SW480 (cell line): ENCODE measurements around the gene CNGB1.
"Not testable (repeated sequence)": the region's sequence is repeated elsewhere in the genome, so short reads cannot be mapped to it uniquely, and the experiment has no call there.

Experiments
- DNase-seq: peaks from one replicate; pipeline ENCODE4 v3.0.0-alpha.2; 2016; ENCODE audit warnings: low spot score

Gene CNGB1

GRCh38 chr16:57970970-57971369 lies at the start of gene CNGB1:
Gene CNGB1 (minus strand): TSS chr16:57971128. CDS start chr16:57967286, 3,842 bp downstream.
- no peak for DNase-seq

DNA sequence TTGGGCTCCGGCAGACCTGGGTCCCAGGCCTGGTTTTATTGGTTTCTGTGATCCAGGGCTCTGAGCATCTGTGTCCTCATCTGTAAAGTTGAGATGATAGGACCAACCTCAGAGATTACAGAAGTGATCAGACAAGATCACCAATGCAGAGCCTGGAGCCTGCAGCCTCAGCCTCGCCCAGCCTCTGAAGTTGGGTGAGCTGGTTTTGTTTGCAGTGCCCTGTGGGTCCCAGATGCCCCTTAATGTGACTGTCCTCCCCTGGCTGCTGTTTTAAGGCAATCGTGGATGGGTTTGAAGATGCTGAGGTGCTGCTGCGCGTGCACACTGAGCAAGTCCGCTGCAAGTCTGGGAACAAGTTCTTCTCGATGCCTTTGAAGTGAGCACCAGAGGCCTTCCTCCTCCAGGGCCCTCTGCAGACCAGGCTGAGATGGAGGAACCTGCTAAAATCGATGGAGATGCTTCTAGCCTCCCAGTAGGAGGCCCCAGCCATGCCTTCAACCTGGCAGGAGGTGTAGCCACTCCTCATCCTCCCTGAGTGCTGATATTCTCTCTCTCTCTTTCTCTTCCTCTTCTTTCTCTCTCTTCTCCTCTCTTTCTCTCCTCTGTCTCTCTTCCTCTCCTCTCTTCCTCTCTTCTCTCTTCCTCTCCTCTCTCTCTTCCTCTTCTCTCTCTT lies 49.1 kb upstream of the CNGB1 start:
- no peak for DNase-seq

DNA sequence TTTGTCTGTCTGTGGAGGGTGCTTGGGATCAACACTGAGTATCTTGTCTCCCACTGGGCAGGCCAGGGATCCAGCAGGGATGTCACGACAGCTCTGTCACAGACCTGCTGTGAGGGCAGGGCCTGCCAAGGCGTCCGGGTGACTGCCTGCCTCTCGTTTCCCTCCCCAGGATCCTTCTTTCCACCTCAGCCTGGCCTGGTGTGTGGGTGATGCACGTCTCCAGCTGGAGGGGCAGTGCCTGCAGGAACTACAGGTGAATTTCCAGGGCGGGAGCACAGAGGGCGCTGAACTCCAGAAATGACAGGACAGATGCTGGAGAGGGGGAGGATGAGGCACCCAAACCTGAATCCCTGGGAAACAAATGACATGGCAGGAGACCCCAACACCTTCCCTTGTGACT lies 47.9 kb upstream of the CNGB1 start:
- no peak for DNase-seq

- DNase-seq, result no peak
These were observed 46.0 kb upstream of the CNGB1 start for GRCh38 chr16:58016840-58017446.

DNA sequence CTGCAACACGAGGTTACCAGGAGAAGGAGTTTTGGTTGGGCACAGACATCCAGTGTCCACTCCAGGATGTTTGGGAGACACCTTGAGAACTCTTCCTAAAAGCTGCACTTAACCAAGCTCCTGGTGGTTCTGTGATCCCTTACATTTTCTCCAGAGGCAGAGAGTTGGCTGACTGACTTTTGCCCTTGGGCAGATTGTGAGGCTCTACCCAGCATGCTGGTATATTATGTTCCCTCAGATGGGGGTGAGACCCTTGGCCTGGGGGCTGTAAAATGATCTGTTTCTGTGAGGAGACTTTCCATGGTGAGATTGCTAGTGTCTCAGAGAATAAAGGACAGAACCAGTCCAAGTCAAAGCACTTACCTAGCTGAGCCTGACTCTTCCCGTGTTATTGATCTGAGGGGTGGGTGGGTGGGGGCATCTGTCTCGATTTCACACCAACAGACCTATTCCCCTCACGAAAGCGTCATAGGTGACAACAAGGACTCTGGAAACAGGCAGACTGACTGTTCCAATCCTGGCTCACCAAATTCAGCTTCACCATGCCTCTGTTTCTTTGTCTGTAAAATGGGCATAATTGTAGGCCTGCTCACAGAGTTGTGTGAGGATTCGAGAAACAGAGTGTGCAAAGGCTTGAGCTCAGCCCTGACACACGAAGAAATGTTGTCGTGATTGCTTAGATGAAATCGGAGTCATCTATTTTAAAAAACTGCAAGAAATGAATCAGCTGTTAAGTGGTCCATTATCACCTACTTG lies 42.5 kb upstream of the CNGB1 start:
- DNase-seq, result no peak

GRCh38 chr16:58012481-58012880 lies 41.6 kb upstream of the CNGB1 start:
- DNase-seq, result no peak

DNA sequence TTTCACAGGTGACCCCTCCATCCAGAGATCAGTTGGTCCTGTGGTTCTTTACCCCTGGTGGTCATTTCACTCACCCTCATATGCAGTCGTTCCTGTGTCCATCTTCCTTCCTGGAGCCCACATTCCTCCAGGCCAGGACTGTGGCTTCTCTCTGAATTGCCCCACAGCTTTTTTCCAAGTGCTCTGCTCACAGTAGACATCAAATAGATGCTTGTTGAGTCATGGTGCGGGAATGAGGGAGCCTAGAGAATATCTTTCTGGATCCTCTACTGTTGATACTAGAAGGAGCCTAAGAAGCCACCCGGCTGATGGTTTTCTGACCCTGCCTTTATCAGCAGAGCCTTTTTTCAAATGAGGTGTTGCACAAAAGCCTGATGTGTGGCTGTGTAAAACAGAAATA lies 40.7 kb upstream of the CNGB1 start:
- no peak for DNase-seq

DNA sequence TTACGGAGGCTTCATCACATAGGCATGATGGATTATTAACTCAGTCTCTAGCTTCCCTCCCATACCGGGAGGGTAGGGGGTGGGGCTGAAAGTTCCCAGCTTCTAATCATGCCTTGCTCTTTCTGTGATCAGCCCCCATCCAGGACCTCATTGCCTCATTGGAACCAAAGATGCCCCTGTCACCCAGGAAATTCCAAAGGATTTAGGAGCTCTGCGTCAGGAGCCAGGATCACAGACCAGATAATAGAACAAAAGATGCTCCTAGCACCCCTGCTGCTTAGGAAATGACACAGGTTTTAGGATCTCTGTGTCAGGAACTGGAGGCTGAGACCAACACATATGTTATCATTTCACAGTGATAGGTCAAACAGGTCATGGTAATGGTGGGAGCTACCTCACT lies 40.0 kb upstream of the CNGB1 start:
- no peak for DNase-seq

DNA sequence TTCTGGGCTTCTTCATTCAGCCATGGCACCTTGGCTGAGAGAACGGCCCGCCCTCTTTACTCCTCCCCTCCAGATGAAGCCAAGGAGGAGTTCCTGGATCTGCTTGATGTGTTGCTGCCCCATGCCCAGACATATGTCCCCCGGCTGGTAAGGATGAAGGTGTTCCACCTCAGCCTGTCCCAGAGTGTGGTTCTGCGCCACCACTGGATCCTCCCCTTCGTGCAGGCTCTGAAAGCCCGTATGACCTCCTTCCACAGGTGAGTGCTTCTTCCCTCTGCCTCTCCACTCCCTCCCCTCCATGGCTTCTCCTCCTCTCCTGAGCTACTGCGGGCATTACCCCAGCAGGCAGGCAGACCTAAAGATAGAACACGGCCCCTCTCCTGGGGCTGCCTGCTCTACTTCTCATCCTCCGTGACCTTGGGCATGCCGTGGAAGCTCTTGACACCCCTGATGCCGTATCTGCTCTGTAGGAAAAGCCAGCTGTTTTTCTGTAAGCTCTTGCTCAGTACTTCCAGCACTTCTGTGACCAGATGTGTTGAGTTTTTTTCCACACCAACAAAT lies 39.0 kb upstream of the CNGB1 start:
- DNase-seq, result no peak

DNA sequence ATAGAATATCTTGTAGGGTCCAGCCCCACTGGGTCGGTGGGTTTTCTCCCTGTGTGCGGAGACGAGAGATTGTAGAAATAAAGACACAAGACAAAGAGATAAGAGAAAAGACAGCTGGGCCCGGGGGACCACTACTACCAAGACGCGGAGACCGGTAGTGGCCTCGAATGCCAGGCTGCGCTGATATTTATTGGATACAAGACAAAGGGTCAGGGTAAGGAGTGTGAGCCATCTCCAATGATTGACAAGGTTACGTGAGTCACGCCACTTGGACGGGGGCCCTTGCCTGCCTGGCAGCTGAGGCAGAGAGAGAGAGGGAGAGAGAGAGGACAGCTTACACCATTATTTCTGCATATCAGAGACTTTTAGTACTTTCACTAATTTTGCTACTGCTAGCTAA lies 33.8 kb upstream of the CNGB1 start:
- not testable (repeated sequence) for DNase-seq

- no peak for DNase-seq
These were observed 32.0 kb upstream of the CNGB1 start for GRCh38 chr16:58002936-58003335.

GRCh38 chr16:58002416-58002800 lies 31.5 kb upstream of the CNGB1 start:
- no peak for DNase-seq

DNA sequence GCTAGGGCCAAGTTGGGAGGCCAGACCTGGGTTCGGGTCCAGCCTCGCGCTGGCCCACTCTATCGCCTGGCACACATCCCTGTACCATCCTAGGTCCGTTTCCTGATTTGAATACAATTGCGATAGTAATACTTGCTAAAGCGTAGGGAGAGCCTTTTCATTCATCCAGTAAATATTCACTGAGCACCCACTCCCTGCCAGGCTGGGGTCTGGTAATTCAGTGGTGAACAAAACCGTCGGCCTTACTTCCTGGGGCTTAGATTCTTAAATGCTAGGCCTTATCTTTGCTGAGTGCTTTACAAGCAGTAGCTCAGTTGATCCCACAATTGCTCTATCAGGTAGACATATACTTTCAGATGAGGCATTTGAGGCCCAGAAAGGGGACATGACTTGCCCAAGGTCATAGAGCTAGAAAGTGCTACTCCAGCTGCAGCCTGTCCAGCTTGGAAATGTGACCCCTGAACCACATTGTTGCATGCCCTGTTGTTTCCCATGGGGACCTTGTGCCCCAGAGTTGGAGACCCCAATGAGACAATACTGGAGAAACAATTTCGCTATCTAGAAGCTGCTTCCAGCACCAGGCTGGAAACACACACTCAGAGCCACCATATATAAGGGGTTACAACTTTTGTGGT lies 31.0 kb upstream of the CNGB1 start:
- DNase-seq, result no peak

DNA sequence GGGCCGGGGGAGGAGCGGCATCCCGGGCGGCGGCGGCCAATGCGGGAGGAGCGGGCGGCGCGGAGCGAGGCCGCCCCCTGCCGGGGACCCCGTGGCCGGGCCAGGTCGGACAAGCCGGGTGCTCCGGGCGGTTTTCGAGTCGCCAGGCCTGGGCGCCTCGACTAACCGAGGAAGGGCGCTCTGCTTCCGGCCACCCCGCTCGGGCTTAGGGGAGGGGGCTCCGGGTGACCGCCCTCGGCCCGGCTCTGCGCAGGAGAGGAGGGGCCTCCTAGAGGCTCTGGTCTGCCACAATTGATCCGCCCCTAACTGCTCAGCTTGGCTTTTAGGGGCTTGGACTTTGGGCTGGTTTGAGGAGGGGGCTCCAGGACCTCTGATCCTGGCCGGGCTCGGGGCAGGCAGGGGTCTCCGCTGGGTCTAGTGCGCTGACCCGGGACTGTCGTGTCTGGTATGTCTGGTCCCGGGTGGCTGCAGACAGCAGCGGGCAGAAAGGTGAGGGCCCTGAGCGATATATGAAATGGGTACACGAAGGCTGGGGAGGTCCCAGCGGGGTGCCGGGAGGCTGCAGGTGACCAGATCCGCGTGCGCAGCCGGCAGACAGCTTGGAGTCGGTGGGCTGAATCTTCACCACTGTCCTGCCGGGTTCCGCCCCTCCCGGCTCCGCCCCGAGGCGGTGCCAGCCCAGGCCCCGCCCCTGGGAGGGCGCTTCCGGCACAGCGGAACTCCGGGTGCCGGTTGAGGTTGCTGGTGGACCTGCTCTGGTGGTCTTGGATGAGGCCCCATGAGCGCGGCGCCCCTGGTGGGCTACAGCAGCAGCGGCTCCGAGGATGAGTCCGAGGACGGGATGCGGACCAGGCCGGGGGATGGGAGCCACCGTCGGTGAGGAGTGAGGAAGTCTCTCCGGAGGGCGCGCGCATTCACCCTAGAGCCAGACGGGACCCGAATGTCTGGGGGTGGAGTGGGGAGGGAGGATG lies 30.1 kb upstream of the CNGB1 start, which contains the start of gene USB1:
Gene USB1 (plus strand): TSS at position 702 of the 971 bp plus-strand sequence. CDS start 77 bp downstream, at position 779.
- DNase-seq, result peak; percentile 84

GRCh38 chr16:57999971-58000705 lies 29.2 kb upstream of the CNGB1 start, which contains the start of gene ZNF319:
Gene ZNF319 (minus strand): TSS chr16:58000672. CDS start chr16:57998265, 2,407 bp downstream.
- no peak for DNase-seq

DNA sequence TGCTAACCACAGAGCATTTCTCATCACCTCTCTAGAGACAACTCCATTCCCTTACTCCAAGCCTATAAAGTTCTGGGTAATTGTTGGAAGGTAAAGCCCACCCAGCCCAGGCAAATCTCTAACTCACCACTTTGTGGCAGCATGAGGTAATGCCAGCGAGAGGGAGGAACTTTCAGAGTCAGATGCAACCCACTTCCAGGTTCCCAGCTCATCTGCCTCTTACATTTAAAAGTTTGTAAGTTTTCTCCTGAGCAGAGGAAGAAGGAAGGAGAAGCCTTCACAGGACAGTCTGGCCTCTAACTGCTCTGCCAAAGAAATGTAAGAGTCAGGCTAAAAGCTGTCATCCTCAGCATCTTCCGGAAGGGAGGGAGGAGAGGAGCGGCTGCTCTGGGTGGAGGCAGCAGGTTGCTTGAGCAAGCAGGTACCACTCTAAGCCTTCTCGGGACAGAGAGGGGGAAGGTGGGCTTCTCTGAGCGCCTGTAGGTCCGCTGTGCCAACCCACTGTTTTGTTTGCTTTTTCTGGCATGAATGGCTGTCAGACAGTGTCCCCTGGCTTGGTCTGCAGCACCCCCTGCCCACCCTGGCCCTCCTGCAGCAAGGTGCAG lies 28.5 kb upstream of the CNGB1 start:
- DNase-seq, result peak; percentile 25

- DNase-seq, result no peak
These were observed 28.1 kb upstream of the CNGB1 start for GRCh38 chr16:57998992-57999365.

GRCh38 chr16:57998486-57998885 lies 27.6 kb upstream of the CNGB1 start:
- DNase-seq, result peak; percentile 16

DNA sequence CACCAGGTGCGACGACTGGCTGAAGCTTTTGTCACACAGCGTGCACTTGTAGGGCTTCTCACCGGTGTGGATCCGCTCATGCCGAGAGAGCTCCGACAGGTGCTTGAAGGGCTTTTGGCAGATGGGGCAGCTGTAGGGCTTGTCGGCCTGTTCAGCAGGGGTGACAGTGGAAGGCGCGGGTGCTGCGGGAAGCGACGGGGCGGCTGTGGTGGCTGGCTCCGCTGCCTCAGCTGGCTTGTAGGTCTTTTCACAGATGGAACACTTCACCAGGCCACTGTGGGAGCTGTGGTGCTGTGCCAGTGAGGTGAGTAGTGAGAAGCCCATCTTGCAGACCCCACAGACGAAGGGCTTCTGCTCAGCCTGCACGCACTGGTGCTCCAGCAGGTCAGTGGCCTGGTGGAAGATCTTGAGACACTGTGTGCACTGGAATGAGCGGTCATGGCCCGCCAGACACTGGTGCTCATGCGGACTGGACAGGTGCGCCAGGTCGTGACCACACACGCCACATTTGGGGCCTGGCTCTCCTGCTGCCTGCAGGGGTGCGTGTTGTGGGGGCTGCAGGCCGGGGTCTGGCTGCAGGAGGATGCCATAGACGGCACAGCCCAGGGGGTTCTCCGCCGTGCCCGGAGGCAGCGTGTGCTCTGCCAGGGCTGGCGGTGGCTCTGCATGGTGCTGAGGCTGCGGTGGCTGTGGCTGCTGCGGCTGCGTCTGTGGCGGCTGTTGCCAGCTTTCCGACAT lies 26.8 kb upstream of the CNGB1 start:
- no peak for DNase-seq
